ENCODE data around the gene AKAP9.

GRCh38 chr7:91949221-91950009 is 8.8 kb downstream of the AKAP9 start:
- no peak for TF ChIP-seq POLR2A (IDR thresholded peaks at IDR 0.05)
- TF ChIP-seq CTCF (IDR thresholded peaks at IDR 0.05) = no peak
